Thyroid gland (tissue), 4 donors: ENCODE results near the gene ANAPC2.

Experiments used
- CTCF ChIP-seq, 6 experiments: fragments of 200-600 bp in 3 of 6; fragments of 450-650 bp in 3 of 6; sonication (generic) in 3 of 6; IDR thresholded peaks; one replicate each; pipeline ENCODE4 v1.5.1; 2016 to 2019; ENCODE audit warnings: antibody characterized with exemption in 6 of 6, mild to moderate bottlenecking in 2 of 6, inconsistent platforms in 1 of 6, moderate library complexity in 1 of 6
- POLR2A ChIP-seq, 2 donors: fragments of 450-650 bp; IDR thresholded peaks; one replicate each; pipeline ENCODE4 v1.6.1; 2017; ENCODE audit warnings: antibody characterized with exemption in 2 of 2, mild to moderate bottlenecking in 2 of 2, moderate library complexity in 1 of 2

GRCh38 chr9:137204731-137205125 is 16.4 kb upstream of the ANAPC2 start:
- TF ChIP-seq CTCF (IDR thresholded peaks at IDR 0.05) (no peak), POLR2A (IDR thresholded peaks at IDR 0.05) (no peak)
